Measurements from ENCODE around the gene CISD1. TPM values are rescaled to one million over a fixed set of nuclear protein-coding genes. Genes with fewer than 3 reads are reported as not detected.
A peak's percentile ranks its signal among the peaks of the same experiment; 100 is the strongest.

CISD1 gene
- total RNA-seq, 1 experiment from 2014 or later = 46.6 TPM

DNA sequence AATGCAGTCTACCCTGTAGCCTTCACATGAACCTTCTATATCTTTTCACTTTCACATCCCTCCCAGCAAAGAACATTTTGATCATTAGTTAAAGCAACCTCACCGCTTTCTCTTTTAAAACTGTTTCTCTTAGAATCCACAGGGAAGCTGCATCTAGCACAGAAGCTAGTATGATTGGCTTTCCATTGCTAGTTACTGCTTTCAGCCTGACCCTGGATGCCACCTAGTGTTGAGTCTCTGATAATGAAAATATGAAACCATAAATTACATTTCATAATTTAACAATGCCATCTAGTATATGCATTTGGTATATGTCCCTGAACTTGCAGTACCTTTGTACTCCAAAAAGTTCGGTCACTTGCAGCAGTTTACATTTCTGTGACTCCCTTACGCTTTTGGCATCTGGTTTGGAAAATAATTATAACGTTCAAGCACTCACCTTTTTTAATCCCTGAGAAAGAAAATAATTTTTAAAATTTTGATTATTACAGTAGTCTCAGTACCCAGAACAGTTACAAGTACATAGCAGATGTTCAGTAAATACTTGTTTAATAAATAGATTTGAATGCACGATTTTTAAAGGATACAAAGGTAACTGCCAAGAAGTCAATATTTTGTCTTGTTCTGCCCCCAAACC lies 22.7 kb downstream of the CISD1 start (continued):
- TF ChIP-seq NFE2L1 (CRISPR knock-in tag; IDR thresholded peaks at IDR 0.05) (no peak), NR2C2 (CRISPR knock-in tag; IDR thresholded peaks at IDR 0.05) (no peak)
- TF ChIP-seq, protein P1, sequence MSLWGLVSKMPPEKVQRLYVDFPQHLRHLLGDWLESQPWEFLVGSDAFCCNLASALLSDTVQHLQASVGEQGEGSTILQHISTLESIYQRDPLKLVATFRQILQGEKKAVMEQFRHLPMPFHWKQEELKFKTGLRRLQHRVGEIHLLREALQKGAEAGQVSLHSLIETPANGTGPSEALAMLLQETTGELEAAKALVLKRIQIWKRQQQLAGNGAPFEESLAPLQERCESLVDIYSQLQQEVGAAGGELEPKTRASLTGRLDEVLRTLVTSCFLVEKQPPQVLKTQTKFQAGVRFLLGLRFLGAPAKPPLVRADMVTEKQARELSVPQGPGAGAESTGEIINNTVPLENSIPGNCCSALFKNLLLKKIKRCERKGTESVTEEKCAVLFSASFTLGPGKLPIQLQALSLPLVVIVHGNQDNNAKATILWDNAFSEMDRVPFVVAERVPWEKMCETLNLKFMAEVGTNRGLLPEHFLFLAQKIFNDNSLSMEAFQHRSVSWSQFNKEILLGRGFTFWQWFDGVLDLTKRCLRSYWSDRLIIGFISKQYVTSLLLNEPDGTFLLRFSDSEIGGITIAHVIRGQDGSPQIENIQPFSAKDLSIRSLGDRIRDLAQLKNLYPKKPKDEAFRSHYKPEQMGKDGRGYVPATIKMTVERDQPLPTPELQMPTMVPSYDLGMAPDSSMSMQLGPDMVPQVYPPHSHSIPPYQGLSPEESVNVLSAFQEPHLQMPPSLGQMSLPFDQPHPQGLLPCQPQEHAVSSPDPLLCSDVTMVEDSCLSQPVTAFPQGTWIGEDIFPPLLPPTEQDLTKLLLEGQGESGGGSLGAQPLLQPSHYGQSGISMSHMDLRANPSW (CRISPR knock-in tag; conservative IDR thresholded peaks at IDR 0.05; ENCODE audit: low read depth) = no peak
- TF ChIP-seq, protein P2, sequence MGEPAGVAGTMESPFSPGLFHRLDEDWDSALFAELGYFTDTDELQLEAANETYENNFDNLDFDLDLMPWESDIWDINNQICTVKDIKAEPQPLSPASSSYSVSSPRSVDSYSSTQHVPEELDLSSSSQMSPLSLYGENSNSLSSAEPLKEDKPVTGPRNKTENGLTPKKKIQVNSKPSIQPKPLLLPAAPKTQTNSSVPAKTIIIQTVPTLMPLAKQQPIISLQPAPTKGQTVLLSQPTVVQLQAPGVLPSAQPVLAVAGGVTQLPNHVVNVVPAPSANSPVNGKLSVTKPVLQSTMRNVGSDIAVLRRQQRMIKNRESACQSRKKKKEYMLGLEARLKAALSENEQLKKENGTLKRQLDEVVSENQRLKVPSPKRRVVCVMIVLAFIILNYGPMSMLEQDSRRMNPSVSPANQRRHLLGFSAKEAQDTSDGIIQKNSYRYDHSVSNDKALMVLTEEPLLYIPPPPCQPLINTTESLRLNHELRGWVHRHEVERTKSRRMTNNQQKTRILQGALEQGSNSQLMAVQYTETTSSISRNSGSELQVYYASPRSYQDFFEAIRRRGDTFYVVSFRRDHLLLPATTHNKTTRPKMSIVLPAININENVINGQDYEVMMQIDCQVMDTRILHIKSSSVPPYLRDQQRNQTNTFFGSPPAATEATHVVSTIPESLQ (CRISPR knock-in tag; IDR thresholded peaks at IDR 0.05) = no peak

DNA sequence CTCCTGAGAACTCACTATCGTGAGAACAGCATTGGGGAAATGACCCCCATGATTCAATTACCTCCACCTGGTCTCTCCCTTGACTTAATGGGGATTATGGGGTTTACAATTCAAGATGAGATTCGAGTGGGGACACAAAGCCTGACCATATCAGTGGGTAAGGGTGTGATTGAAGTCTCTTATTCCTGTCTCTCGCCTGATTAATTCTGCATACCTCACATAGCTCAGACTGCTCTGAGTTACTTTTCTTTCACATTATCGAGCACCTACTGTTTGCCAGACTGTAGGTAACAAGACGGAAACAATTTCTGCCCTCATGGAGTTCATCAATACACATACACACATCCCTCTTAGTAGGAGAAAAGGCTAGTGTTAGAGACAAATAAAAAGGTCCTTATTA lies 25.0 kb downstream of the CISD1 start:
- POLR2A ChIA-PET = no interaction called here
- ATAC-seq = peak; percentile 51; the same call in 1 of the 2 replicates
- no peaks in the 10 kb centered on the region for H3K9me3 Mint-ChIP-seq
- H3K4me3 Mint-ChIP-seq = no peak overlapping the region
- H3K4me1 Mint-ChIP-seq = peaks cover 12% of the 10 kb centered on the region
- no peak for DNase-seq (ENCODE audit: low spot score)
- H3K36me3 Mint-ChIP-seq = peaks cover 4% of the 10 kb centered on the region; the same call in 1 of the 2 replicates
- no peaks in the 10 kb centered on the region for H3K27me3 Mint-ChIP-seq (ENCODE audit: low read depth)
- TF ChIP-seq CREB1 (CRISPR knock-in tag; IDR thresholded peaks at IDR 0.05) (no peak), ZNF263 (CRISPR knock-in tag; IDR thresholded peaks at IDR 0.05; ENCODE audit: low read depth) (no peak), IRF2 (CRISPR knock-in tag; IDR thresholded peaks at IDR 0.05; ENCODE audit: borderline replicate concordance, low read depth) (no peak), JAZF1 (CRISPR knock-in tag; IDR thresholded peaks at IDR 0.05) (no peak), ZNF396 (CRISPR knock-in tag; IDR thresholded peaks at IDR 0.05; ENCODE audit: borderline replicate concordance) (no peak), FOXP1 (CRISPR knock-in tag; IDR thresholded peaks at IDR 0.05; ENCODE audit: borderline replicate concordance) (no peak), KAT7 (CRISPR knock-in tag; IDR thresholded peaks at IDR 0.05; ENCODE audit: borderline replicate concordance) (no peak), SOX15 (CRISPR knock-in tag; IDR thresholded peaks at IDR 0.05) (no peak), ZNF317 (CRISPR knock-in tag; IDR thresholded peaks at IDR 0.05; ENCODE audit: borderline replicate concordance, low read depth) (no peak)
- TF ChIP-seq, protein P3, sequence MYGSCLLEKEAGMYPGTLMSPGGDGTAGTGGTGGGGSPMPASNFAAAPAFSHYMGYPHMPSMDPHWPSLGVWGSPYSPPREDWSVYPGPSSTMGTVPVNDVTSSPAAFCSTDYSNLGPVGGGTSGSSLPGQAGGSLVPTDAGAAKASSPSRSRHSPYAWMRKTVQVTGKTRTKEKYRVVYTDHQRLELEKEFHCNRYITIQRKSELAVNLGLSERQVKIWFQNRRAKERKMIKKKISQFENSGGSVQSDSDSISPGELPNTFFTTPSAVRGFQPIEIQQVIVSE (CRISPR knock-in tag; IDR thresholded peaks at IDR 0.05; ENCODE audit: borderline replicate concordance) = no peak
- TF ChIP-seq, protein P4, sequence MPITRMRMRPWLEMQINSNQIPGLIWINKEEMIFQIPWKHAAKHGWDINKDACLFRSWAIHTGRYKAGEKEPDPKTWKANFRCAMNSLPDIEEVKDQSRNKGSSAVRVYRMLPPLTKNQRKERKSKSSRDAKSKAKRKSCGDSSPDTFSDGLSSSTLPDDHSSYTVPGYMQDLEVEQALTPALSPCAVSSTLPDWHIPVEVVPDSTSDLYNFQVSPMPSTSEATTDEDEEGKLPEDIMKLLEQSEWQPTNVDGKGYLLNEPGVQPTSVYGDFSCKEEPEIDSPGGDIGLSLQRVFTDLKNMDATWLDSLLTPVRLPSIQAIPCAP (CRISPR knock-in tag; IDR thresholded peaks at IDR 0.05) = no peak
- H3K27ac Mint-ChIP-seq = no peak overlapping the region
- CTCF ChIA-PET = no interaction called here

DNA sequence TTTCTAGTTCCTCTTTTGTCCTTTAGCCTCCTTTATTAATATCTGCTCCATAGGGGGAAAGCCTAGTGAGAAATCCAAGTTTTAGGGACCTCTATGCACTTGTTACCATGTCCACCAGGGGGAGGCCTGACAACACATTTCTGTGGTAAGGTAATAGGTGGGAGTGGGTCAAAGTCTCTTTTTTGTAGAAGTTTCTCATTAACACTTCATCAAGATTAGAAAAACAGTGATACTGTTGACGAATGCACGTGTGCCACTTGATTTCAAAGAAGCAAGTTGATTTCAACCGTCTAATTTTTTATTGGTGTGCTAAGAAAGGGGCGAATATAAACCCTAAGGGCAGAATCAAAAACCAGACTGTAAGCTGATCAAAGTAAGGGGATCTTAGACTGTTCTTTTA lies 30.6 kb downstream of the CISD1 start:
- CTCF ChIA-PET = interaction anchor here (0.6 to 2.6 kb wide), 12 partner anchors 9 to 231 kb away, joined by 3 to 24 read pairs (median 3); partner anchors contain the start of gene TFAM
- Mint-ChIP-seq H3K27ac (no peak overlapping the region), H3K4me3 (no peak overlapping the region; the same call in 1 of the 2 replicates), H3K4me1 (peaks cover 18% of the 10 kb centered on the region), H3K36me3 (no peaks in the 10 kb centered on the region), H3K27me3 (ENCODE audit: low read depth) (no peaks in the 10 kb centered on the region), H3K9me3 (no peaks in the 10 kb centered on the region)
- ATAC-seq (peak; percentile 96), DNase-seq (ENCODE audit: low spot score) (peak; percentile 72)
- TF ChIP-seq PRRX2 (CRISPR knock-in tag; IDR thresholded peaks at IDR 0.05) (no peak), ZNF416 (CRISPR knock-in tag; IDR thresholded peaks at IDR 0.05) (no peak), NFATC4 (CRISPR knock-in tag; IDR thresholded peaks at IDR 0.05) (no peak), NR2C2 (CRISPR knock-in tag; IDR thresholded peaks at IDR 0.05) (no peak), RELA (CRISPR knock-in tag; IDR thresholded peaks at IDR 0.05; ENCODE audit: borderline replicate concordance) (no peak), ZNF121 (CRISPR knock-in tag; IDR thresholded peaks at IDR 0.05) (no peak), IRF2 (CRISPR knock-in tag; IDR thresholded peaks at IDR 0.05; ENCODE audit: borderline replicate concordance, low read depth) (no peak)
- TF ChIP-seq, protein P5, sequence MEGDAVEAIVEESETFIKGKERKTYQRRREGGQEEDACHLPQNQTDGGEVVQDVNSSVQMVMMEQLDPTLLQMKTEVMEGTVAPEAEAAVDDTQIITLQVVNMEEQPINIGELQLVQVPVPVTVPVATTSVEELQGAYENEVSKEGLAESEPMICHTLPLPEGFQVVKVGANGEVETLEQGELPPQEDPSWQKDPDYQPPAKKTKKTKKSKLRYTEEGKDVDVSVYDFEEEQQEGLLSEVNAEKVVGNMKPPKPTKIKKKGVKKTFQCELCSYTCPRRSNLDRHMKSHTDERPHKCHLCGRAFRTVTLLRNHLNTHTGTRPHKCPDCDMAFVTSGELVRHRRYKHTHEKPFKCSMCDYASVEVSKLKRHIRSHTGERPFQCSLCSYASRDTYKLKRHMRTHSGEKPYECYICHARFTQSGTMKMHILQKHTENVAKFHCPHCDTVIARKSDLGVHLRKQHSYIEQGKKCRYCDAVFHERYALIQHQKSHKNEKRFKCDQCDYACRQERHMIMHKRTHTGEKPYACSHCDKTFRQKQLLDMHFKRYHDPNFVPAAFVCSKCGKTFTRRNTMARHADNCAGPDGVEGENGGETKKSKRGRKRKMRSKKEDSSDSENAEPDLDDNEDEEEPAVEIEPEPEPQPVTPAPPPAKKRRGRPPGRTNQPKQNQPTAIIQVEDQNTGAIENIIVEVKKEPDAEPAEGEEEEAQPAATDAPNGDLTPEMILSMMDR (IDR thresholded peaks at IDR 0.05) = peak; percentile 66
- POLR2A ChIA-PET = no interaction called here

All from WTC11 (cell line).